T-helper 9 cell (primary cell): Measurements from ENCODE around the gene NTF4.
"Not testable (repeated sequence)": the region's sequence is repeated elsewhere in the genome, so short reads cannot be mapped to it uniquely, and the experiment has no call there.

Experiments
- DNase-seq: peaks from one replicate; pipeline ENCODE4 v3.0.0-alpha.2; 2020

The NTF4 gene

DNA sequence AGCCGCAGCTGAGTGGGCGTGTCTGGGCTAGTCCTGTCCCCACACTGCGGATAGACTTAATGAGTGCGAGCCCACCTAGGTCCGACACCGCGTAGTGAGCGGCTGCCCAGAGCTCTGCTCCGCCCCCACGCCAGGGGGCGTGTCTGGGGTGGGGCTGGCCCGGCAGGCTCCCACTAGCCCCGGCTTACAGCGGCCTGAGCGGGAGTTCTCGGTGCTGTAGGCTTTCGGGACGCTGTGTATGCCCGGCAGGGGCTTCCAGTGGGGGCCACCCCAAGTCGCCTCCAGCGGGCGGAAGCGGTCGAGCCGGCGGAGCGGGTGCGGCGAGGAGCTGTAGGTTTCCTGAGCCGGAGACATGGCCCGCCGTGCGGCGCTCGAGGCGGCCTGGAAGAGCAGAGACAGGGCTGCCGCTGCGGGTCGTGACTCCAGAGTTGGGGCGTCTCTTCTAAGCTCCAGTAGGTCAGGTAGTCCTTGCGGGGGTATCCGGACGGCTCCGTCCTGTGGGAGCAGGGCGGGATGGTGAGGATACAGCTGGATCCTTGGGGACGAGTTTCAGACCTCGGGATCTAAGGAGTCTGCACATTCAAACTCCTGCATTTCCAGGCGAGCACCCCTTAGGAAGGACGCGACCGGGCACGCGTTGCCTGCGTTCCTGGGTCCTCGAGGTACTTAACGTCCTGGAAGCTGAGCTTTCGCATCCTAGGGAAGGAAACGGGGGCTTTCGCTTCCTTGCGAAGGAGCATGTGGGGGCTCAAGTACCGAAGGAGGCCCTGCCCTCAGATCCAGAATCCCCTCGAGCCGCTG is 8.3 kb downstream of the NTF4 start:
- DNase-seq, result peak; percentile 28

DNA sequence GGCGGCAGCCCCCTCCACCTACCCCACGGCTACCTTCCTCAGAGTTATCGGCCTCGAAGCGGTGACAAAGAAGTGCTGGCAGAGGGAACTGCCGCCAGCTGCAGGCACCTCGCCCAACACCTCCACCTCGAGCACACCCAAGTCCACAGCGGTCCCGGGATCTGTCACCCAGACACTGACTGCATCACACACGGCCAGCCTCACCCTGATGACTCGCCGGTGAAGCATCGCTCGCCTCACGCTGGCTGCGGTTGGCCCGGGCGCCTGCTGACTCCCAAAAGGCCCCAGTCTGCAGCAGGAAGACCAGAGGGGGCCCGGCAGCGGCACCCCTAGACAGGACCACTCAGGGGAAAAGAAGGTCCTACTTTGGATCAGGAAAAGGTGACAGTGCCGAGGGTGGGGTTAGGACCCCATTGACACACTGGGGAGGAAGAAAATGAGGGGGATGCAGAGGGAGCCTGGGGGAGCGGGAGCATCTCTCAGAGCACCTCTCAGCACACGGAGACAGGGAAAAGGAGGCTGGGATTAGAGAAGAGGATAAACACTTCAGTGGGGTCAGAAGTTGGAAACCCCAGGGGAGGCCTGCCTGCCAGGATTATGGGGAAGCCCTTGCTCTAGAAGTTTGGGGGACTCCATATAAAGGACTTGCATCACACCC is 14.1 kb downstream of the NTF4 start:
- DNase-seq, result not testable (repeated sequence)

DNA sequence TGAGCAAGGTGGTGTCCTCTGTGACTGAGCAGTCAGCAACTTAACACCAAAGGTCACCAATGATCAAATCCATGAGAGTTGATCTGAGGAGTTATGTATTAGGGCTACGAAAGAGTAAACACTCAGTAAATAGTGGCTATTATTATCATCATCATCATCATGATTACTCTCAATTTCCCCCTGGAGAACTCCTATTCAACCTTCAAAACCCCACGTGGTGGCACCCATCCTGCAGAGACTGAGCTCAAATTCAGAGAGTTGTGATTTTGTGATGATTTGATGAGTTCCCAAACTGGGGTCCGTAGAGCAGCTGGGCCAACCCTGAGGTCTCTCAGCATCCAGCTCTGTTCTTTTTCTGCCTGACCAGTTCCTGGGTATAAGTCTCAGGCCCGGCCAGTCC is 14.8 kb downstream of the NTF4 start:
- not testable (repeated sequence) for DNase-seq

DNA sequence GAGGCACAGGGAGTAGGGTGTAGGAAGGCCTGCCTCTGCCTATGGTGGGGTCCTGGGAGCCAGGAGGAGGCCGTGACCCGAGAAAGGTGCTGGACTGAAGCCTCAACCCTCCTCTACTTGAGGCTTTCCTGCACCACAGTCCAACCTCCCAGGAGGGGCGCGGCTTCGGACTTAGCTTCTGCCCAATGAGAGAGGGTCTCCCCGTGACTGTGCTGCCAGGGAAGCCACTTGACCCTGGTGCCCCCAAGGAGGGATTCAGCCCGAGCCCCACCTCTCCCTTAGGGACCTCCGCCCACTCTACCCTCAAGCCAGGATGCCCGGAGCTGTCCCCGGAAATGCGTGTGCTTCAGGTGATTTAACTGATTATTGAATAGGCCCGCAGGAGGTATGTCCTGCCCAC is 15.6 kb downstream of the NTF4 start, which contains the start of gene CGB8:
CGB8 (minus strand) TSS at position 101 of the 400 bp plus-strand sequence. CDS start 372 bp downstream, outside the sequence.
- not testable (repeated sequence) for DNase-seq

DNA sequence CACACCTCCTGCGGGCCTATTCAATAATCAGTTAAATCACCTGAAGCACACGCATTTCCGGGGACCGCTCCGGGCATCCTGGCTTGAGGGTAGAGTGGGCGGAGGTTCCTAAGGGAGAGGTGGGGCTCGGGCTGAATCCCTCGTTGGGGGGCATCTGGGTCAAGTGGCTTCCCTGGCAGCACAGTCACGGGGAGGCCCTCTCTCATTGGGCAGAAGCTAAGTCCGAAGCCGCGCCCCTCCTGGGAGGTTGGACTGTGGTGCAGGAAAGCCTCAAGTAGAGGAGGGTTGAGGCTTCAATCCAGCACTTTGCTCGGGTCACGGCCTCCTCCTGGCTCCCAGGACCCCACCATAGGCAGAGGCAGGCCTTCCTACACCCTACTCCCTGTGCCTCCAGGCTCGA is 21.1 kb downstream of the NTF4 start, which contains the start of gene CGB5:
CGB5 (plus strand) TSS at position 301 of the 400 bp plus-strand sequence. CDS start 362 bp downstream, outside the sequence.
- DNase-seq, result not testable (repeated sequence)

DNA sequence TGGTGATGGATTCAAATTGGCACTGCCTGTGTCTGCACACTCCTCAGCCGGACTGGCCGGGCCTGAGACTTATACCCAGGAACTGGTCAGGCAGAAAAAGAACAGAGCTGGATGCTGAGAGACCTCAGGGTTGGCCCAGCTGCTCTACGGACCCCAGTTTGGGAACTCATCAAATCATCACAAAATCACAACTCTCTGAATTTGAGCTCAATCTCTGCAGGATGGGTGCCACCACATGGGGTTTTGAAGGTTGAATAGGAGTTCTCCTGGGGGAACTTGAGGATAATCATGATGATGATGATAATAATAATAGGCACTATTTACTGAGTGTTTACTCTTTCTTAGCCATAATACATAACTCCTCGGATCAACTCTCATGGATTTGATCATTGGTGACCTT is 22.0 kb downstream of the NTF4 start:
- DNase-seq, result not testable (repeated sequence)

DNA sequence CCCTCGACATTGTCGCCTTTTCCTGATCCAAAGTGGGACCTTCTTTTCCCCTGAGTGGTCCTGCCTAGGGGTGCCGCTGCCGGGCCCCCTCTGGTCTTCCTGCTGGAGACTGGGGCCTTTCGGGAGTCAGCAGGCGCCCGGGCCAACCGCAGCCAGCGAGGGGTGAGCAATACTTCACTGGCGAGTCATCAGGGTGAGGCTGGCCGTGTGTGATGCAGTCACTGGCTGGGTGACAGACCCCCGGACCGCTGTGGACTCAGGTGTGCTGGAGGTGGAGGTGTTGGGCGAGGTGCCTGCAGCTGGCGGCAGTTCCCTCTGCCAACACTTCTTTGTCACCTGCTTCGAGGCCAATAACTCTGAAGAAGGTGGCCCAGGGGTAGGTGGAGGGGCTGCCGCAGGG is 22.4 kb downstream of the NTF4 start:
- no peak for DNase-seq

DNA sequence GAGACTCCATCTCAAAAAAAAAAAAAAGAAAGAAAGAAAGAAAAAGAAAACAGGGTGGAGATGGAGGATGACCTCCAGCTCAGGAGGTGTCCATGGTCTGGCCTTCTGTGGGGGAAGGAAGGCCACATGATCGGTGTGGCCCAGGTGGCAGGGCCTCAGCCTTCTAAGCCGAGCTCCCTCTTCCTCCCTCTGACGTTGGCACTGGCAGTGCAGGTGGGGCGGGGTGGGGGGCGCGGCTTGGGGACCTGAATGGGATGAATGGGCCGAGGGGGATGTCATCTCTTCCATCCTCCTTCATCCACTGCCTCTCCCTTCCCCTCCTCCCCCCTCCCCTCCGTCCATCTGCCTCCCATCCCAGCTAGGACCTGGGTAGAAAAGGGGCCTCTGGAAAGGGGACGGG is 24.9 kb downstream of the NTF4 start:
- not testable (repeated sequence) for DNase-seq

DNA sequence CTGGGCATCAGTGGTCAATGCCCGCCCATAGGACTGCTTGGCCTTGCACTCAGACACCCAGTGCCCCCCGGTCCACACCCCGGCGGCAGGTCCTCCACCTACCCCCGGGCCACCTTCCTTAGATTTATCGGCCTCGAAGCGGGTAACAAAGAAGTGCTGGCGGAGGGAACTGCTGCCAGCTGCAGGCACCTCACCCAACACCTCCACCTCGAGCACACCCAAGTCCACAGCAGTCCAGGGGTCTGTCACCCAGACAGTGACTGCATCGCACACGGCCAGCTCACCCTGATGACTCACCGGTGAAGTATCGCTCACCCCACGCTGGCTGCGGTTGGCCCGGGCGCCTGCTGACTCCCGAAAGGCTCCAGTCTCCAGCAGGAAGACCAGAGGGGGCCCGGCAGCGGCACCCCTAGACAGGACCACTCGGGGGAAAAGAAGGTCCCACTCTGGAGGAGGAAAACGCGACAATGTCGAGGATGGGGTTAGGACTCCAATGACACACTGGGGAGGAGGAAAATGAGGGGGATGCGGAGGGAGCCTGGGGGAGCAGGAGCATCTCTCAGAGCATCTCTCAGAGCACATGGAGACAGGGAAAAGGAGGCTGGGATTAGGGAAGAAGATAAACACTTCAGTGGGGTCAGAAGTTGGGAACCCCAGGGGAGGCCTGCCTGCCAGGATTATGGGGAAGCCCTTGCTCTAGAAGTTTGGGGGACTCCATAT is 25.9 kb downstream of the NTF4 start:
- DNase-seq, result not testable (repeated sequence)

DNA sequence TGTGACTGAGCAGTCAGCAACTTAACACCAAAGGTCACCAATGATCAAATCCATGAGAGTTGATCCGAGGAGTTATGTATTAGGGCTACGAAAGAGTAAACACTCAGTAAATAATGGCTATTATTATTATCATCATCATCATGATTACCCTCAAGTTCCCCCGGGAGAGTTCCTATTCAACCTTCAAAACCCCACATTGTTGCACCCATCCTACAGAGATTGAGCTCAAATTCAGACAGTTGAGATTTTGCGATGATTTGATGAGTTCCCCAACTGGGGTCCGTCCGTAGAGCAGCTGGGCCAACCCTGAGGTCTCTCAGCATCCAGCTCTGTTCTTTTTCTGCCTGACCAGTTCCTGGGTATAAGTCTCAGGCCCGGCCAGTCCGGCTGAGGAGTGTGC is 26.5 kb downstream of the NTF4 start:
- not testable (repeated sequence) for DNase-seq

DNA sequence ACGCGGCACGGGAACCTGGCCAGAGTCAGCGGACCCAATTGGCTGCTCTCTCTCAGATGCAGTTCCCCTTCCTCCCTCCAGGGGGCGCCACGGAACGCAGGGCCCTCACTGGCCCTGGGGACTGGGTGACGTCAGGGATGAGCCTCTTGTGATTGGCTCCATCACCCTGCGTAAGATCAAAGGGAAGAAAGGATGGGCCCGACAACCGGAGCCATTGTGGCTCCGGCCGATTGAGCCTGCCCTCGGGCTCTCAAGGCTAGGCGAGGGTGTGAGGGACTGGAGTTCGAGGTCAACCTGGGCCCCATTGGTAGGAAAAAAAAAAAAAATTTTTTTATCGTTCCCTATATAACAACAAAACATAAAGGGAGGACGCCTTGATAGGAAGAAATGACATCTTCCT is 27.8 kb downstream of the NTF4 start, which contains the start of gene CGB1:
CGB1 (minus strand) TSS at position 81 of the 400 bp plus-strand sequence. CDS start 184 bp downstream, outside the sequence.
- not testable (repeated sequence) for DNase-seq

DNA sequence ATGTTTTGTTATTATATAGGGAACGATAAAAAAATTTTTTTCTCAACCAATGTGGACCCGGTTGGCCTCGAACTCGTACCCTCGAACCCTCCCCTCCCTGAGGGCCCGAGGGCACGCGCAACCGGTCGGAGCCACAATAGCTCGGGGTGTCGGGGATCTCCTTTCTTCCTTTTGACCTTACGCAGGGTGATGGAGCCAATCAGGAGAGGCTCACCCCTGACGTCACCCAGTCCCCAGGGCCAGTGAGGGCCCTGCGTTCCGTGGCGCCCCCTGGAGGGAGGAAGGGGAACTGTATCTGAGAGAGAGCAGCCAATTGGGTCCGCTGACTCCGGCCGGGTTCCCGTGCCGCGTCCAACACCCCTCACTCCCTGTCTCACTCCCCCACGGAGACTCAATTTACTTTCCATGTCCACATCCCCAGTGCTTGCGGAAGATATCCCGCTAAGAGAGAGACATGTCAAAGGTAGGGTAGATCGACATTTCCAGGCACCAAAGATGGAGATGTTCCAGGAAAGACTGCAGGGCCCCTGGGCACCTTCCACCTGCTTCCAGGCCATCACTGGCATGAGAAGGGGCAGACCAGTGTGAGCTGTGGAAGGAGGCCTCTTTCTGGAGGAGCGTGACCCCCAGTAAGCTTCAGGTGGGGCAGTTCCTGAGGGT is 32.8 kb downstream of the NTF4 start, which contains the start of gene CGB2:
CGB2 (plus strand) TSS at position 249 of the 660 bp plus-strand sequence; CDS start at position 455, 206 bp downstream.
- peak; percentile 26 for DNase-seq

DNA sequence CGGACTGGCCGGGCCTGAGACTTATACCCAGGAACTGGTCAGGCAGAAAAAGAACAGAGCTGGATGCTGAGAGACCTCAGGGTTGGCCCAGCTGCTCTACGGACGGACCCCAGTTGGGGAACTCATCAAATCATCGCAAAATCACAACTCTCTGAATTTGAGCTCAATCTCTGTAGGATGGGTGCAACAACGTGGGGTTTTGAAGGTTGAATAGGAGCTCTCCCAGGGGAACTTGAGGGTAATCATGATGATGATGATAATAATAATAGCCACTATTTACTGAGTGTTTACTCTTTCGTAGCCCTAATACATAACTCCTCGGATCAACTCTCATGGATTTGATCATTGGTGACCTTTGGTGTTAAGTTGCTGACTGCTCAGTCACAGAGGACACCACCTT is 34.3 kb downstream of the NTF4 start:
- not testable (repeated sequence) for DNase-seq

DNA sequence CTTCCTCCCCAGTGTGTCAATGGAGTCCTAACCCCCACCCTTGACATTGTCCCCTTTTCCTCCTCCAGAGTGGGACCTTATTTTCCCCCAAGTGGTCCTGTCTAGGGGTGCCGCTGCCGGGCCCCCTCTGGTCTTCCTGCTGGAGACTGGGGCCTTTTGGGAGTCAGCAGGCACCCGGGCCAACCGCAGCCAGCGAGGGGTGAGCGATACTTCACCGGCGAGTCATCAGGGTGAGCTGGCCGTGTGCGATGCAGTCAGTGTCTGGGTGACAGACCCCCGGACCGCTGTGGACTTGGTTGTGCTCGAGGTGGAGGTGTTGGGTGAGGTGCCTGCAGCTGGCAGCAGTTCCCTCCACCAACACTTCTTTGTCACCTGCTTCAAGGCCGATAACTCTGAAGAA is 34.9 kb downstream of the NTF4 start:
- DNase-seq, result not testable (repeated sequence)

DNA sequence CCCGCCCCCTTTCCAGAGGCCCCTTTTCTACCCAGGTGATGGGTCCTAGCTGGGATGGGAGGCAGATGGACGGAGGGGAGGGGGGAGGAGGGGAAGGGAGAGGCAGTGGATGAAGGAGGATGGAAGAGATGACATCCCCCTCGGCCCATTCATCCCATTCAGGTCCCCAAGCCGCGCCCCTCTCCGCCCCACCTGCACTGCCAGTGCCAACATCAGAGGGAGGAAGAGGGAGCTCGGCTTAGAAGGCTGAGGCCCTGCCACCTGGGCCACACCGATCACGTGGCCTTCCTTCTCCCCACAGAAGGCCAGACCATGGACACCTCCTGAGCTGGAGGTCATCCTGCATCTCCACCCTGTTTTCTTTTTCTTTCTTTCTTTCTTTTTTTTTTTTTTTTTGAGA is 35.9 kb downstream of the NTF4 start:
- DNase-seq, result not testable (repeated sequence)

DNA sequence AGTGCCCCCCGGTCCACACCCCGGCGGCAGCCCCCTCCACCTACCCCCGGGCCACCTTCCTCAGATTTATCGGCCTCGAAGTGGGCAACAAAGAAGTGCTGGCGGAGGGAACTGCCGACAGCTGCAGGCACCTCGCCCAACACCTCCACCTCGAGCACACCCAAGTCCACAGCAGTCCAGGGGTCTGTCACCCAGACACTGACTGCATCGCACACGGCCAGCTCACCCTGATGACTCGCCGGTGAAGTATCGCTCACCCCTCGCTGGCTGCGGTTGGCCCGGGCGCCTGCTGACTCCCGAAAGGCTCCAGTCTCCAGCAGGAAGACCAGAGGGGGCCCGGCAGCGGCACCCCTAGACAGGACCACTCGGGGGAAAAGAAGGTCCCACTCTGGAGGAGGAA is 39.0 kb downstream of the NTF4 start:
- not testable (repeated sequence) for DNase-seq

DNA sequence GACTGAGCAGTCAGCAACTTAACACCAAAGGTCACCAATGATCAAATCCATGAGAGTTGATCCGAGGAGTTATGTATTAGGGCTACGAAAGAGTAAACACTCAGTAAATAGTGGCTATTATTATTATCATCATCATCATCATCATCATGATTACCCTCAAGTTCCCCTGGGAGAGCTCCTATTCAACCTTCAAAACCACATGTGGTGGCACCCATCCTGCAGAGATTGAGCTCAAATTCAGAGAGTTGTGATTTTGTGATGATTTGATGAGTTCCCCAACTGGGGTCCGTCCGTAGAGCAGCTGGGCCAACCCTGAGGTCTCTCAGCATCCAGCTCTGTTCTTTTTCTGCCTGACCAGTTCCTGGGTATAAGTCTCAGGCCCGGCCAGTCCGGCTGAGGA is 39.5 kb downstream of the NTF4 start:
- not testable (repeated sequence) for DNase-seq

DNA sequence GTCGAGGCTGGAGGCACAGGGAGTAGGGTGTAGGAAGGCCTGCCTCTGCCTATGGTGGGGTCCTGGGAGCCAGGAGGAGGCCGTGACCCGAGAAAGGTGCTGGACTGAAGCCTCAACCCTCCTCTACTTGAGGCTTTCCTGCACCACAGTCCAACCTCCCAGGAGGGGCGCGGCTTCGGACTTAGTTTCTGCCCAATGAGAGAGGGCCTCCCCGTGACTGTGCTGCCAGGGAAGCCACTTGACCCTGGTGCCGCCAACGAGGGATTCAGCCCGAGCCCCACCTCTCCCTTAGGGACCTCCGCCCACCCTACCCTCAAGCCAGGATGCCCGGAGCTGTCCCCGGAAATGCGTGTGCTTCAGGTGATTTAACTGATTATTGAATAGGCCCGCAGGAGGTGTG is 40.4 kb downstream of the NTF4 start, which contains the start of gene CGB3:
CGB3 (minus strand) TSS at position 101 of the 400 bp plus-strand sequence. CDS start 362 bp downstream, outside the sequence.
- DNase-seq, result not testable (repeated sequence)

DNA sequence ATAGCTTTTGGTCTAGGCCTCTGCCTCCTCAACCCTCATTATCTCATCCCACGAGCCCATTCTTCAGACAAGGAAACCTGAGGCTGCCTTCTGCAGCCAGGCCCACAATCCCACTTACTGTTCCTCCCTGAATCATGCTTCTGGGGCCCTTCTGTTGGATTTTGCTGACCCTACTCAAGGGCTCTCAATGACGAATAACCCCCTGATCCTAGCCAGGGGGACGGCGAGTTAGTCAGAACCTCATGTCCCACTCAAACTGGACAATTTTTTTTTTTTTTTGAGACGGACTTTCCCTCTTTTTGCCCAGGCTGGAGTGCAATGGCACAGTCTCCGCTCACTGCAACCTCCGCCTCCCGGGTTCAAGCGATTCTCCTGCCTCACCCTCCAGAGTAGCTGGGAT is 42.5 kb downstream of the NTF4 start:
- no peak for DNase-seq

DNA sequence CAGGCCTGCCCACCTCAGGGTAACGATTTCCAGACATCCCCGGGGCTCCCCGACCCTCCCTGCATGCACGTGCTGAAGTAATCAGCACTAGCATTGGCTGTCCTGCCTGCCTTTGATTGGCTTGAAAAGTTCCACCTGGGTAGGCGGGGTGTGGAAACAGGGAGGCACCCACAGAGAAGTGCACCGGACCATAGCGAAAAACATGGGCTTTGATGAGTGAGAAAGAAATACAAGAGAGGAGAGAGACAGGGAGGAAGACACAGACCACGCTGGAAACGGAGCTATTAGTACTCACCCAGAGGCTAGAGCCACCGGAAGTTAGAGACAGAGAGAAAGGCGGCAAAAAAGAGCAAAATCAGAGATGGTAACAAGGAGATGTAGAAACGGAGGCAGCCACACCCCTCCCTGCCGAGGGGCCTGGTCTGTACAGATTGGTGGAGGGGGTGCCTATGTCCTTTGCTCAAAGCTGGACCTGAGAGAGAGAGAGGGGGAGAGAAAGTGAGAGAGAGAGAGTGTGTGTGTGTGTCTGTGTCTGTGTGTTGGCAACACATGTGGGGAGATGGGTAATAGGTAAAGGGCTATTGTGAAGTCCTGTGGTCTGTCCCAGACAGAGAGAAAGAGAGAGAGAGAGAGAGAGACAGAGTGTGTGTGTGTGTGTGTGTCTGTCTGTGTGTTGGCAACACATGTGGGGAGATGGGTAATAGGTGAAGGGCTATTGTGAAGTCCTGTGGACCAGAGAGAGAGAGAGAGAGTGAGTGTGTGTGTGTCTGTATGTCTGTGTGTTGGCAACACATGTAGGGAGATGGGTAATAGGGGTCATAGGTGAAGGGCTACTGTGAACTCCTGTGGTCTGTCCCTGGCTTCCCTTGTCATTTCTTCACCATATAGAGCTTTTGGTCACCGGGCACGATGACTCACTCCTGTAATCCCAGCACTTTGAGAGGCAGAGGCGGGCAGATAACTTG is 43.4 kb downstream of the NTF4 start:
- DNase-seq, result no peak

DNA sequence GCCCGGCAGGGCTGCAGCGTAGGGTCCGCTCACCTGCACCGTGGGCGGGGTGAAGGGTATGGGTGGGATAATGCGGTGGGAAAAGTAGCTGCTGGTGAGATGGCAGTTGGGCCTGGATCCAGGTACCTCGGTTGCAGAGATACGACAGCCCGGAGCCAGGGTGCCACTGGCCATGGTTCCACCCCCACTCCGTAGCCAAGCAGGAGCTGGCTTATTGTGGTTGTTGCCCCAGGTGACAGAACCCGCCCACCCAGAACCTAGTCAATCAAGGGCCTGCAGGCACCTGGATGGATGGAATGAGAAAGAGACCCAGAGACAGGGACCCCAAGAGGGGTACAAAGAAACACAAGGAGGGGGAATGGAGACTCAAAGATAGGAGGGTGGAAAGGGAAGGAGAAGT is 44.3 kb downstream of the NTF4 start:
- no peak for DNase-seq
